HEK293 (cell line): ENCODE measurements around the gene LUC7L.

Experiments used
- CTCF ChIA-PET: fragments of 350-600 bp; formaldehyde crosslinking; extraction: SDS; loops from one replicate; lab custom pipeline; 2021; ENCODE audit warnings: antibody characterized with exemption; lab: Yijun Ruan, JAX
- POLR2A ChIA-PET: fragments of 300-600 bp; formaldehyde crosslinking; extraction: SDS; loops from one replicate; lab custom pipeline; 2020; ENCODE audit warnings: antibody characterized with exemption, inconsistent platforms; lab: Yijun Ruan, JAX
- H3K27ac ChIP-seq: fragments of 200-500 bp; sonication (Bioruptor generic); 2 replicates; pipeline ENCODE4 v1.5.1; 2014; ENCODE audit warnings: low read depth, low read length, control low read depth, inconsistent platforms; ENCODE audit errors: extremely low read depth
- H3K36me3 ChIP-seq, 2 experiments: fragments of 200-500 bp in 1 of 2; sonication (Bioruptor generic) in 1 of 2; 1 replicate in 1 of 2; 2 replicates in 1 of 2; pipeline ENCODE4 v1.5.1; 2014 to 2017; ENCODE audit warnings: inconsistent platforms in 2 of 2, low read length in 2 of 2; ENCODE audit not compliant: control insufficient read depth in 2 of 2, insufficient read depth in 1 of 2
- H3K4me1 ChIP-seq: fragments of 200-500 bp; sonication (Bioruptor generic); 2 replicates; pipeline ENCODE4 v1.5.1; 2014; ENCODE audit warnings: mild to moderate bottlenecking, low read length, inconsistent platforms; ENCODE audit not compliant: control insufficient read depth, insufficient read depth
- H3K4me3 ChIP-seq: 2 replicates; pipeline ENCODE4 v1.5.1; 2011; ENCODE audit warnings: low read depth, mild to moderate bottlenecking, control low read depth, low read length, moderate library complexity
- H3K9me3 ChIP-seq: fragments of 200-500 bp; sonication (Bioruptor generic); 2 replicates; pipeline ENCODE4 v1.5.1; 2014; ENCODE audit warnings: low read depth, low read length, inconsistent platforms; ENCODE audit not compliant: control insufficient read depth, insufficient read depth
- EGR2 ChIP-seq: fragments of 450-650 bp; formaldehyde crosslinking; IDR thresholded peaks from 2 replicates; pipeline ENCODE4 v1.5.1; 2016; ENCODE audit warnings: low read depth, missing biosample characterization, missing genetic modification characterization
- SP2 ChIP-seq: fragments of 450-650 bp; formaldehyde crosslinking; IDR thresholded peaks from 2 replicates; pipeline ENCODE4 v1.5.1; 2016; ENCODE audit warnings: missing biosample characterization, missing genetic modification characterization
- SP7 ChIP-seq: fragments of 450-650 bp; formaldehyde crosslinking; IDR thresholded peaks from 2 replicates; pipeline ENCODE4 v1.5.1; 2016; ENCODE audit warnings: missing biosample characterization, missing genetic modification characterization
- YY2 ChIP-seq: fragments of 450-650 bp; formaldehyde crosslinking; IDR thresholded peaks from 2 replicates; pipeline ENCODE4 v1.5.1; 2016; ENCODE audit warnings: missing biosample characterization, missing genetic modification characterization
- ZBTB17 ChIP-seq: fragments of 450-650 bp; formaldehyde crosslinking; IDR thresholded peaks from 2 replicates; pipeline ENCODE4 v1.5.1; 2016; ENCODE audit warnings: missing biosample characterization, missing genetic modification characterization
- ZEB2 ChIP-seq: fragments of 450-650 bp; formaldehyde crosslinking; IDR thresholded peaks from 2 replicates; pipeline ENCODE4 v1.5.1; 2016; ENCODE audit warnings: missing biosample characterization, missing genetic modification characterization
- ZFP69B ChIP-seq: fragments of 450-650 bp; formaldehyde crosslinking; IDR thresholded peaks from 2 replicates; pipeline ENCODE4 v1.5.1; 2016; ENCODE audit warnings: missing biosample characterization, missing genetic modification characterization
- ZNF610 ChIP-seq: fragments of 450-650 bp; formaldehyde crosslinking; IDR thresholded peaks from 2 replicates; pipeline ENCODE4 v1.5.1; 2016; ENCODE audit warnings: missing biosample characterization, missing genetic modification characterization, borderline replicate concordance
- ZSCAN16 ChIP-seq: fragments of 450-650 bp; formaldehyde crosslinking; IDR thresholded peaks from 2 replicates; pipeline ENCODE4 v1.5.1; 2016; ENCODE audit warnings: missing biosample characterization, missing genetic modification characterization
- TF ChIP-seq, protein P1 (sequence below): fragments of 450-650 bp; formaldehyde crosslinking; IDR thresholded peaks from 2 replicates; pipeline ENCODE4 v1.5.1; 2016; ENCODE audit warnings: missing biosample characterization, missing genetic modification characterization
- TF ChIP-seq, protein P2 (sequence below): fragments of 450-650 bp; formaldehyde crosslinking; IDR thresholded peaks from 2 replicates; pipeline ENCODE4 v1.5.1; 2017; ENCODE audit warnings: missing biosample characterization, missing genetic modification characterization
- TF ChIP-seq, protein P3 (sequence below): fragments of 450-650 bp; formaldehyde crosslinking; IDR thresholded peaks from 2 replicates; pipeline ENCODE4 v1.5.1; 2016; ENCODE audit warnings: missing biosample characterization, missing genetic modification characterization
- TF ChIP-seq, protein P4 (sequence below): fragments of 450-650 bp; formaldehyde crosslinking; IDR thresholded peaks from 2 replicates; pipeline ENCODE4 v1.5.1; 2016; ENCODE audit warnings: missing biosample characterization, missing genetic modification characterization
- TF ChIP-seq, protein P5 (sequence below): fragments of 450-650 bp; formaldehyde crosslinking; IDR thresholded peaks from 2 replicates; pipeline ENCODE4 v1.5.1; 2016; ENCODE audit warnings: missing biosample characterization, missing genetic modification characterization, borderline replicate concordance

The LUC7L gene

DNA sequence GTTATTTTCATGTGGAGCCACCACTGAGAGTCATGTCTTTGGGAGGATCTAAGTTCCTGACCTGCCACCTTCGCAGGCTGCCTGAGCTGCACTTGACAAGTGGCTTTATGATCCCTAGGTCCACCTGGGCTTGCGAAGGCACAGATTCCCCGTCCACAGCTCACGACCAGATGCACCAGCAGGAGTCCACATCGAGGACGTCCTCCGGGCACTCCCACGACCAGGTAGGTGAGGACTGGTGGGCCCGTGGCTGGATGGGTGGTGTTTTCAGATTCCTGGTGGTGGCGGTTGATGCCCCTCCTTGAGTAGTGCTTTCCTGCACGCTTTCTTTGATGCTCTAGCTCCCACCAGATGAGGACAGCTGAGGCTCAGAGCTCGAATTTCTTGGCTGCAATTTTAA, 20.2 kb upstream of the LUC7L start:
- Histone ChIP-seq H3K27ac (no peak overlapping the region), H3K4me1 (no peaks in the 10 kb centered on the region), H3K36me3 (peaks cover 0 to 10% of the 10 kb centered on the region in 2 experiments; a peak in 2 of 3 replicates), H3K4me3 (no peak overlapping the region), H3K9me3 (no peaks in the 10 kb centered on the region)
- POLR2A ChIA-PET, result interaction anchor here (1.0 kb wide), 1 partner anchor 14 kb away, joined by 3 read pairs; no protein-coding TSS in a partner anchor
- TF ChIP-seq ZFP69B (tag by site-specific recombination), result 0 out of 2 replicates have a peak, but pooled peaks have one; percentile 20
- TF ChIP-seq, protein P1, sequence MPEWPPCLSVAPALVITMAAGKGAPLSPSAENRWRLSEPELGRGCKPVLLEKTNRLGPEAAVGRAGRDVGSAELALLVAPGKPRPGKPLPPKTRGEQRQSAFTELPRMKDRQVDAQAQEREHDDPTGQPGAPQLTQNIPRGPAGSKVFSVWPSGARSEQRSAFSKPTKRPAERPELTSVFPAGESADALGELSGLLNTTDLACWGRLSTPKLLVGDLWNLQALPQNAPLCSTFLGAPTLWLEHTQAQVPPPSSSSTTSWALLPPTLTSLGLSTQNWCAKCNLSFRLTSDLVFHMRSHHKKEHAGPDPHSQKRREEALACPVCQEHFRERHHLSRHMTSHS, result no peak
- TF ChIP-seq, protein P2, sequence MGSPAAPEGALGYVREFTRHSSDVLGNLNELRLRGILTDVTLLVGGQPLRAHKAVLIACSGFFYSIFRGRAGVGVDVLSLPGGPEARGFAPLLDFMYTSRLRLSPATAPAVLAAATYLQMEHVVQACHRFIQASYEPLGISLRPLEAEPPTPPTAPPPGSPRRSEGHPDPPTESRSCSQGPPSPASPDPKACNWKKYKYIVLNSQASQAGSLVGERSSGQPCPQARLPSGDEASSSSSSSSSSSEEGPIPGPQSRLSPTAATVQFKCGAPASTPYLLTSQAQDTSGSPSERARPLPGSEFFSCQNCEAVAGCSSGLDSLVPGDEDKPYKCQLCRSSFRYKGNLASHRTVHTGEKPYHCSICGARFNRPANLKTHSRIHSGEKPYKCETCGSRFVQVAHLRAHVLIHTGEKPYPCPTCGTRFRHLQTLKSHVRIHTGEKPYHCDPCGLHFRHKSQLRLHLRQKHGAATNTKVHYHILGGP, result no peak
- TF ChIP-seq, protein P3, sequence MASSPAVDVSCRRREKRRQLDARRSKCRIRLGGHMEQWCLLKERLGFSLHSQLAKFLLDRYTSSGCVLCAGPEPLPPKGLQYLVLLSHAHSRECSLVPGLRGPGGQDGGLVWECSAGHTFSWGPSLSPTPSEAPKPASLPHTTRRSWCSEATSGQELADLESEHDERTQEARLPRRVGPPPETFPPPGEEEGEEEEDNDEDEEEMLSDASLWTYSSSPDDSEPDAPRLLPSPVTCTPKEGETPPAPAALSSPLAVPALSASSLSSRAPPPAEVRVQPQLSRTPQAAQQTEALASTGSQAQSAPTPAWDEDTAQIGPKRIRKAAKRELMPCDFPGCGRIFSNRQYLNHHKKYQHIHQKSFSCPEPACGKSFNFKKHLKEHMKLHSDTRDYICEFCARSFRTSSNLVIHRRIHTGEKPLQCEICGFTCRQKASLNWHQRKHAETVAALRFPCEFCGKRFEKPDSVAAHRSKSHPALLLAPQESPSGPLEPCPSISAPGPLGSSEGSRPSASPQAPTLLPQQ (tag by site-specific recombination), result peak; percentile 47; the same call in 1 of the 2 replicates
- CTCF ChIA-PET, result interaction anchor here (1.2 kb wide), 1 partner anchor 14 kb away, joined by 3 read pairs; no protein-coding TSS in a partner anchor

DNA sequence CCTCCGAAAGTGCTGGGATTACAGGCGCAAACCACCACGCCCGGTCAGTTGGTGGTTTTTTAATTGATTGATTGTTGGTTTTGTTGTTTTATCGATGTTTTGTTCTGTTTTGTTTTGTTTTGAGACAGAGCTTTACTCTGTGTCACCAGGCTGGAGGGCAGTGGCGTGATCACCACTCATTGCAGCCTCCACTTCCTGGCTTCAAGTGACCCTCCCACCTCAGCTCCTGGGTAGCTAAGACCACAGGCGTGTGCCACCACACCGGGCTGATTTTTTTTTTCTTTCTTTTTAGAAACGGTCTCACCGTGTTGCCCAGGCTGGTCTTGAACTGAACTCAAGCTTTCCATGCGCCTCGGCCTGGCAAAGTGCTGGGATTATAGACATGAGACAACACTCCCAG, 17.8 kb upstream of the LUC7L start:
- no peak overlapping the region for H3K27ac ChIP-seq
- peaks cover 0 to 3% of the 10 kb centered on the region in 2 experiments; a peak in 2 of 3 replicates for H3K36me3 ChIP-seq
- no peak overlapping the region for H3K4me3 ChIP-seq
- TF ChIP-seq ZEB2 (no peak), SP7 (tag by site-specific recombination) (no peak)
- TF ChIP-seq, all 188 proteins: peak for 0
- H3K4me1 ChIP-seq, result no peaks in the 10 kb centered on the region
- POLR2A ChIA-PET, result no interaction called here
- CTCF ChIA-PET, result interaction anchor here (0.7 kb wide), 1 partner anchor 151 kb away, joined by 3 read pairs; no protein-coding TSS in a partner anchor
- H3K9me3 ChIP-seq, result no peaks in the 10 kb centered on the region

DNA sequence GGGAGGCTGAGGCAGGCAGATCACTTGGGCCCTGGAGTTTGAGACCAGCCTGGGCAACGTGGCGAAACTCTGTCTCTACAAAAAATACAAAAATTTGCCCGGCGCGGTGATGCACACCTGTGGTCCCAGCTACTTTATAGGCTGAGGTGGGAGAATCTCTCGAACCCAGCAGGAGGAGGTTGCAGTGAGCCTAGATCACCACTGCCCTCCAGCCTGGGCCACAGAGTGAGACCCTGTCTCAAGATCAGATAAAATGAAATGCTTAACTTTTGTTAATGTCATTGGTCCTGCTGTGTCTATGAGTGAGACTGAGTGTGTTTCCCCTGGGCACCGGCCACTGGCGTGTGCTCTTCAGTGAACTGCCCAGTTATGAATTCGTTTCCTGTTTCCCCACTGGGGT, 15.9 kb upstream of the LUC7L start:
- CTCF ChIA-PET, result interaction anchor here (1.7 kb wide), 1 partner anchor 10 kb away, joined by 5 read pairs; the partner anchor contains the start of gene FAM234A

More for the DNA sequence above, 15.9 kb upstream of the LUC7L start:
- no peak for TF ChIP-seq YY2 (tag by site-specific recombination)
- TF ChIP-seq, protein P4, sequence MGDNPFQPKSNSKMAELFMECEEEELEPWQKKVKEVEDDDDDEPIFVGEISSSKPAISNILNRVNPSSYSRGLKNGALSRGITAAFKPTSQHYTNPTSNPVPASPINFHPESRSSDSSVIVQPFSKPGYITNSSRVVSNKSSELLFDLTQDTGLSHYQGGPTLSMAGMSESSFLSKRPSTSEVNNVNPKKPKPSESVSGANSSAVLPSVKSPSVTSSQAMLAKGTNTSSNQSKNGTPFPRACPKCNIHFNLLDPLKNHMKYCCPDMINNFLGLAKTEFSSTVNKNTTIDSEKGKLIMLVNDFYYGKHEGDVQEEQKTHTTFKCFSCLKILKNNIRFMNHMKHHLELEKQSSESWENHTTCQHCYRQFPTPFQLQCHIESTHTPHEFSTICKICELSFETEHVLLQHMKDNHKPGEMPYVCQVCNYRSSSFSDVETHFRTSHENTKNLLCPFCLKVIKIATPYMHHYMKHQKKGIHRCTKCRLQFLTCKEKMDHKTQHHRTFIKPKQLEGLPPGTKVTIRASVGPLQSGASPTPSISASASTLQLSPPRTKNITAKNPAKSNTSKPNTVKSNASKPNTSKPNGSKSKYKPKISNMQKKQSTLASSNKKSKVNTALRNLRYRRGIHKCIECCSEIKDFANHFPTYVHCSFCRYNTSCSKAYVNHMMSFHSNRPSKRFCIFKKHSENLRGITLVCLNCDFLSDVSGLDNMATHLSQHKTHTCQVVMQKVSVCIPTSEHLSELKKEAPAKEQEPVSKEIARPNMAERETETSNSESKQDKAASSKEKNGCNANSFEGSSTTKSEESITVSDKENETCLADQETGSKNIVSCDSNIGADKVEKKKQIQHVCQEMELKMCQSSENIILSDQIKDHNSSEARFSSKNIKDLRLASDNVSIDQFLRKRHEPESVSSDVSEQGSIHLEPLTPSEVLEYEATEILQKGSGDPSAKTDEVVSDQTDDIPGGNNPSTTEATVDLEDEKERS, result no peak
- TF ChIP-seq, protein P5, sequence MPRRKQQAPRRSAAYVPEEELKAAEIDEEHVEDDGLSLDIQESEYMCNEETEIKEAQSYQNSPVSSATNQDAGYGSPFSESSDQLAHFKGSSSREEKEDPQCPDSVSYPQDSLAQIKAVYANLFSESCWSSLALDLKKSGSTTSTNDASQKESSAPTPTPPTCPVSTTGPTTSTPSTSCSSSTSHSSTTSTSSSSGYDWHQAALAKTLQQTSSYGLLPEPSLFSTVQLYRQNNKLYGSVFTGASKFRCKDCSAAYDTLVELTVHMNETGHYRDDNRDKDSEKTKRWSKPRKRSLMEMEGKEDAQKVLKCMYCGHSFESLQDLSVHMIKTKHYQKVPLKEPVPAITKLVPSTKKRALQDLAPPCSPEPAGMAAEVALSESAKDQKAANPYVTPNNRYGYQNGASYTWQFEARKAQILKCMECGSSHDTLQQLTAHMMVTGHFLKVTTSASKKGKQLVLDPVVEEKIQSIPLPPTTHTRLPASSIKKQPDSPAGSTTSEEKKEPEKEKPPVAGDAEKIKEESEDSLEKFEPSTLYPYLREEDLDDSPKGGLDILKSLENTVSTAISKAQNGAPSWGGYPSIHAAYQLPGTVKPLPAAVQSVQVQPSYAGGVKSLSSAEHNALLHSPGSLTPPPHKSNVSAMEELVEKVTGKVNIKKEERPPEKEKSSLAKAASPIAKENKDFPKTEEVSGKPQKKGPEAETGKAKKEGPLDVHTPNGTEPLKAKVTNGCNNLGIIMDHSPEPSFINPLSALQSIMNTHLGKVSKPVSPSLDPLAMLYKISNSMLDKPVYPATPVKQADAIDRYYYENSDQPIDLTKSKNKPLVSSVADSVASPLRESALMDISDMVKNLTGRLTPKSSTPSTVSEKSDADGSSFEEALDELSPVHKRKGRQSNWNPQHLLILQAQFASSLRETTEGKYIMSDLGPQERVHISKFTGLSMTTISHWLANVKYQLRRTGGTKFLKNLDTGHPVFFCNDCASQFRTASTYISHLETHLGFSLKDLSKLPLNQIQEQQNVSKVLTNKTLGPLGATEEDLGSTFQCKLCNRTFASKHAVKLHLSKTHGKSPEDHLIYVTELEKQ, result no peak
- TF ChIP-seq EGR2 (tag by site-specific recombination), result no peak
- TF ChIP-seq ZBTB17 (tag by site-specific recombination), result no peak
- TF ChIP-seq SP2 (tag by site-specific recombination), result no peak
- TF ChIP-seq ZSCAN16 (tag by site-specific recombination), result no peak
- TF ChIP-seq ZNF610 (tag by site-specific recombination), result no peak
- Histone ChIP-seq H3K27ac (no peak overlapping the region), H3K4me1 (no peaks in the 10 kb centered on the region), H3K36me3 (peaks cover 0 to under 1% of the 10 kb centered on the region in 2 experiments; a peak in 2 of 3 replicates), H3K9me3 (no peaks in the 10 kb centered on the region), H3K4me3 (no peak overlapping the region)
- POLR2A ChIA-PET, result interaction anchor here (0.6 to 1.0 kb wide), 3 partner anchors 10 to 71 kb away, joined by 3 to 8 read pairs (median 3); no protein-coding TSS in a partner anchor
